Panc1 (cell line): Measurements from ENCODE around the gene DDC.

Source experiments
- CTCF ChIP-seq: fragments of 450-650 bp; IDR thresholded peaks from 2 replicates; pipeline ENCODE4 v1.5.1; 2017; ENCODE audit warnings: mild to moderate bottlenecking
- POLR2AphosphoS5 ChIP-seq: IDR thresholded peaks from 2 replicates; pipeline ENCODE4 v1.6.1; 2012; ENCODE audit warnings: mild to moderate bottlenecking, low read depth, low read length, moderate library complexity

- TF ChIP-seq CTCF (no peak), POLR2AphosphoS5 (no peak)
Observed at GRCh38 chr7:50529093-50529862, 35.9 kb downstream of the DDC start.
